GM12878 (cell line): ENCODE results near the gene F2.

ENCODE experiments used
- FOXM1 ChIP-seq: IDR thresholded peaks from 2 replicates; pipeline ENCODE4 v1.6.1; 2012; ENCODE audit warnings: low read depth, mild to moderate bottlenecking, inconsistent platforms, low read length, moderate library complexity
- NFYB ChIP-seq: IDR thresholded peaks from 2 replicates; pipeline ENCODE4 v1.6.1; 2011; ENCODE audit warnings: low read depth, mild to moderate bottlenecking, low read length, improper control_type of control experiment, moderate library complexity; ENCODE audit not compliant: insufficient read depth
- PML ChIP-seq: IDR thresholded peaks from 2 replicates; pipeline ENCODE4 v1.6.1; 2012; ENCODE audit warnings: low read length, inconsistent platforms
- POLR2AphosphoS5 ChIP-seq: IDR thresholded peaks from 2 replicates; pipeline ENCODE4 v1.6.1; 2011; ENCODE audit warnings: mild to moderate bottlenecking, low read length, inconsistent platforms
- YY1 ChIP-seq: IDR thresholded peaks from 2 replicates; pipeline ENCODE4 v1.6.1; 2011; ENCODE audit warnings: low read depth, mild to moderate bottlenecking, low read length
- ZNF274 ChIP-seq: IDR thresholded peaks from one replicate; pipeline ENCODE4 v1.8.0; 2011; ENCODE audit not compliant: insufficient read length, insufficient read depth
- TF ChIP-seq, protein P1 (sequence below): IDR thresholded peaks from 2 replicates; pipeline ENCODE4 v1.6.1; 2012; ENCODE audit warnings: mild to moderate bottlenecking, low read depth, low read length

DNA sequence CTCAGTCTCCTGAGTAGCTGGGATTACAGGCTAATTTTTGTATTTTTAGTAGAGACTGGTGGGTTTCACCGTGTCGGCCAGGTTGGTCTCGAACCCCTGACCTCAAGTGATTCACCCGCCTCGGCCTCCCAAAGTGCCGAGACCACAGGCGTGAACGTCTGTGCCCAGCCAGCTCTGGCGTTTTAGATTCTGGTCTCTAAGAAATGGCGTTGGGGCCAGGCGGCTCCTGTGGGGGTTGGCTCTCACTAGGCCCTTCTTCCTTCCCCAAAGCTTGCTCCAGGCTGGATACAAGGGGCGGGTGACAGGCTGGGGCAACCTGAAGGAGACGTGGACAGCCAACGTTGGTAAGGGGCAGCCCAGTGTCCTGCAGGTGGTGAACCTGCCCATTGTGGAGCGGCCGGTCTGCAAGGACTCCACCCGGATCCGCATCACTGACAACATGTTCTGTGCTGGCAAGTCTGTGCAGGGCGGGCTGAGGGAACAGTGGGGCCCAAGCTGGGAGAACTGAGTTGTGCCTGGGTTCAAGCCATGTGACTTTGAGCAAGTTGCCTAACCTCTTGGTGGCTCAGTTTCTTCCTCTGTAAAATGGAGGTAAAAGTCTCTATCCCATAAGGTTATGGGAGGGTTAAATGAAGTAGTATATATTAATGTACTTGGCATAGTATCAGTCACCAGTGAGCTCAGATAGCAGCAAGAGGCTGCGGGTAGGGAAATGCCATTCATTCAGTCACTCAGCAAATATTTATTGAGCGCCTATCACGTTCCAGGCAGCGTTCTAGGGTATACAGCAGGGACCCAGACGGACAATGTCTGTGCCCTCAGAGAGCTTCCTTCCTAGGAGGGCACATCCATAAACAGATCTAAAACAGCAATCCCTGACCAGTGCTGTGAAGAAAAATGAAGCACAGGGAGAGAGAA is 10.4 kb downstream of the F2 start:
- no peak for TF ChIP-seq POLR2AphosphoS5
- no peak for TF ChIP-seq ZNF274
- TF ChIP-seq NFYB = no peak
- TF ChIP-seq YY1 = no peak
- no peak for TF ChIP-seq PML
- TF ChIP-seq, protein P1, sequence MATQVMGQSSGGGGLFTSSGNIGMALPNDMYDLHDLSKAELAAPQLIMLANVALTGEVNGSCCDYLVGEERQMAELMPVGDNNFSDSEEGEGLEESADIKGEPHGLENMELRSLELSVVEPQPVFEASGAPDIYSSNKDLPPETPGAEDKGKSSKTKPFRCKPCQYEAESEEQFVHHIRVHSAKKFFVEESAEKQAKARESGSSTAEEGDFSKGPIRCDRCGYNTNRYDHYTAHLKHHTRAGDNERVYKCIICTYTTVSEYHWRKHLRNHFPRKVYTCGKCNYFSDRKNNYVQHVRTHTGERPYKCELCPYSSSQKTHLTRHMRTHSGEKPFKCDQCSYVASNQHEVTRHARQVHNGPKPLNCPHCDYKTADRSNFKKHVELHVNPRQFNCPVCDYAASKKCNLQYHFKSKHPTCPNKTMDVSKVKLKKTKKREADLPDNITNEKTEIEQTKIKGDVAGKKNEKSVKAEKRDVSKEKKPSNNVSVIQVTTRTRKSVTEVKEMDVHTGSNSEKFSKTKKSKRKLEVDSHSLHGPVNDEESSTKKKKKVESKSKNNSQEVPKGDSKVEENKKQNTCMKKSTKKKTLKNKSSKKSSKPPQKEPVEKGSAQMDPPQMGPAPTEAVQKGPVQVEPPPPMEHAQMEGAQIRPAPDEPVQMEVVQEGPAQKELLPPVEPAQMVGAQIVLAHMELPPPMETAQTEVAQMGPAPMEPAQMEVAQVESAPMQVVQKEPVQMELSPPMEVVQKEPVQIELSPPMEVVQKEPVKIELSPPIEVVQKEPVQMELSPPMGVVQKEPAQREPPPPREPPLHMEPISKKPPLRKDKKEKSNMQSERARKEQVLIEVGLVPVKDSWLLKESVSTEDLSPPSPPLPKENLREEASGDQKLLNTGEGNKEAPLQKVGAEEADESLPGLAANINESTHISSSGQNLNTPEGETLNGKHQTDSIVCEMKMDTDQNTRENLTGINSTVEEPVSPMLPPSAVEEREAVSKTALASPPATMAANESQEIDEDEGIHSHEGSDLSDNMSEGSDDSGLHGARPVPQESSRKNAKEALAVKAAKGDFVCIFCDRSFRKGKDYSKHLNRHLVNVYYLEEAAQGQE = no peak
- no peak for TF ChIP-seq FOXM1
